GM23248 (cell line): Measurements from ENCODE around the gene KCND3. TPM values are rescaled to one million over a fixed set of nuclear protein-coding genes. Genes with fewer than 3 reads are reported as not detected.

ENCODE experiments used
- DNase-seq: peaks from one replicate; pipeline ENCODE4 v3.0.0-alpha.2; 2015
- H2AFZ ChIP-seq: fragments of 200-600 bp; sonication (generic); 2 replicates; pipeline ENCODE4 v1.6.1; 2016; ENCODE audit warnings: antibody characterized with exemption
- H3F3A ChIP-seq: fragments of 200-600 bp; sonication (generic); 2 replicates; pipeline ENCODE4 v1.6.1; 2016; ENCODE audit warnings: mild to moderate bottlenecking, antibody characterized with exemption, mixed run types; ENCODE audit not compliant: insufficient read depth
- H3K27ac ChIP-seq: fragments of 200-600 bp; sonication (generic); 2 replicates; pipeline ENCODE4 v1.5.1; 2016; ENCODE audit warnings: mild to moderate bottlenecking
- H3K27me3 ChIP-seq: fragments of 200-600 bp; sonication (generic); replicated peaks from 2 replicates; pipeline ENCODE4 v1.6.1; 2016; ENCODE audit warnings: mild to moderate bottlenecking; ENCODE audit not compliant: insufficient read depth
- H3K36me3 ChIP-seq: fragments of 200-600 bp; sonication (generic); 2 replicates; pipeline ENCODE4 v1.6.1; 2016; ENCODE audit warnings: low read depth, mild to moderate bottlenecking
- H3K4me1 ChIP-seq: fragments of 200-600 bp; sonication (generic); 2 replicates; pipeline ENCODE4 v1.6.1; 2016; ENCODE audit warnings: mild to moderate bottlenecking; ENCODE audit not compliant: insufficient read depth
- H3K4me2 ChIP-seq: fragments of 200-600 bp; sonication (generic); one replicate; pipeline ENCODE4 v1.6.1; 2016; ENCODE audit warnings: mild to moderate bottlenecking; ENCODE audit not compliant: unreplicated experiment
- H3K4me3 ChIP-seq: fragments of 200-600 bp; sonication (generic); 2 replicates; pipeline ENCODE4 v1.5.1; 2016; ENCODE audit warnings: mild to moderate bottlenecking
- H3K79me2 ChIP-seq: fragments of 200-600 bp; sonication (generic); 2 replicates; pipeline ENCODE4 v1.6.1; 2016; ENCODE audit warnings: mild to moderate bottlenecking; ENCODE audit not compliant: insufficient read depth
- H3K9ac ChIP-seq: fragments of 200-600 bp; sonication (generic); 2 replicates; pipeline ENCODE4 v1.6.1; 2016; ENCODE audit warnings: mild to moderate bottlenecking
- H3K9me2 ChIP-seq: fragments of 200-600 bp; sonication (generic); 2 replicates; pipeline ENCODE4 v1.6.1; 2016; ENCODE audit warnings: mixed run types, mild to moderate bottlenecking, moderate library complexity; ENCODE audit not compliant: insufficient read depth
- H3K9me3 ChIP-seq: fragments of 200-600 bp; sonication (generic); one replicate; pipeline ENCODE4 v1.6.1; 2017; ENCODE audit warnings: low read depth
- H4K20me1 ChIP-seq: fragments of 200-600 bp; sonication (generic); 2 replicates; pipeline ENCODE4 v1.6.0; 2016; ENCODE audit not compliant: insufficient read depth
- EZH2 ChIP-seq: fragments of 200-600 bp; sonication (generic); IDR thresholded peaks from 2 replicates; pipeline ENCODE4 v1.6.1; 2018; ENCODE audit warnings: antibody characterized with exemption, mild to moderate bottlenecking; ENCODE audit not compliant: insufficient read depth, poor library complexity, severe bottlenecking
- EZH2phosphoT487 ChIP-seq: fragments of 200-600 bp; sonication (generic); IDR thresholded peaks from 2 replicates; pipeline ENCODE4 v1.6.1; 2018; ENCODE audit warnings: antibody characterized with exemption, moderate library complexity, mild to moderate bottlenecking, low read depth; ENCODE audit not compliant: insufficient read depth
- whole genome bisulfite sequencing, 2 experiments: methylation state at CpG; one replicate each; pipeline ENCODE4 v1.1.6; 2015 to 2017; ENCODE audit warnings: low lambda C conversion rate in 2 of 2, low coverage in 1 of 2; ENCODE audit errors: missing lambda C conversion rate in 2 of 2; 5-methylcytosine and 5-hydroxymethylcytosine counted together
- in situ Hi-C: fragments of 300-500 bp; cut with MboI; formaldehyde crosslinking; loops from 2 replicates; pipeline ENCODE4 v1.15.0; 2020
- polyA plus RNA-seq: library from polyadenylated mRNA; unstranded; fragments of >200 nt; fragmentation: Nextera tagmentation; extraction: Ambion mirVana; gene quantifications from 2 replicates; pipeline ENCODE4 v1.2.1, GENCODE V29; 2016
- total RNA-seq: library from RNA; depleted of rRNA; stranded (reverse); fragments of >200 nt; shearing (Covaris generic); gene quantifications from 2 replicates; pipeline ENCODE4 v1.2.3, GENCODE V29; 2014

KCND3 gene
- total and polyA plus RNA-seq, 2 experiments from 2014 or later: 0.08 to 0.22 TPM

DNA sequence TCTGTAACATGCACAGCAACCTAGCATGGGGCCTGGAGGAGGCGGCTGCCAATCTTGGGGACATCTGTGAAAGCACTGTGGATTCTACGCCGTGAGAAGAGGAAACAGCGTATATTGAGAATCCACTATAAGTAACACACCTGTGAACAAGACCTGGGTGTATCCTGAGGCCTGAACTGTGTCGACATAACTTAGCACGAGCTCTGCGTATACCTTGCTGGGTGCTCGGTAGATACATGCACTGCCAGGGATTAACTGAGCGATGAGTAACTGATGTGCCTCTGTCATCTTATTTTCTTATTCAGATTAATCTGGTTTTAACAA is 175.2 kb downstream of the KCND3 start:
- Histone ChIP-seq H3K79me2 (no peaks in the 10 kb centered on the region), H3K4me1 (no peaks in the 10 kb centered on the region), H3K4me2 (no peak overlapping the region), H3K27ac (no peak overlapping the region), H3K27me3 (peaks cover 3% of the 10 kb centered on the region; the same call in 1 of the 2 replicates), H3K9ac (no peak overlapping the region), H2AFZ (no peak overlapping the region), H3K9me3 (no peaks in the 10 kb centered on the region), H3F3A (no peaks in the 10 kb centered on the region), H4K20me1 (no peaks in the 10 kb centered on the region), H3K9me2 (no peaks in the 10 kb centered on the region), H3K4me3 (no peak overlapping the region), H3K36me3 (no peaks in the 10 kb centered on the region)
- in situ Hi-C loops: no loop called here
- 81 to 82% methylated on average over 9 of the region's 9 CpGs for WGBS, 2 experiments
- DNase-seq: no peak
- TF ChIP-seq EZH2: no peak
- no peak for TF ChIP-seq EZH2phosphoT487

- Histone ChIP-seq H3K4me1 (no peaks in the 10 kb centered on the region), H3F3A (no peaks in the 10 kb centered on the region), H3K79me2 (no peaks in the 10 kb centered on the region), H4K20me1 (no peaks in the 10 kb centered on the region), H3K9me2 (no peaks in the 10 kb centered on the region), H3K4me2 (no peak overlapping the region), H3K27me3 (peaks cover 3% of the 10 kb centered on the region; the same call in 1 of the 2 replicates), H3K9me3 (no peaks in the 10 kb centered on the region), H2AFZ (no peak overlapping the region), H3K9ac (no peak overlapping the region), H3K4me3 (no peak overlapping the region), H3K27ac (no peak overlapping the region), H3K36me3 (no peaks in the 10 kb centered on the region)
- WGBS, 2 experiments: 48 to 53% methylated on average over 16 of the region's 16 CpGs
- TF ChIP-seq EZH2phosphoT487 (no peak), EZH2 (no peak)
- DNase-seq: no peak
- in situ Hi-C loops: no loop called here
Observed at GRCh38 chr1:111813440-111814304, 175.8 kb downstream of the KCND3 start.

DNA sequence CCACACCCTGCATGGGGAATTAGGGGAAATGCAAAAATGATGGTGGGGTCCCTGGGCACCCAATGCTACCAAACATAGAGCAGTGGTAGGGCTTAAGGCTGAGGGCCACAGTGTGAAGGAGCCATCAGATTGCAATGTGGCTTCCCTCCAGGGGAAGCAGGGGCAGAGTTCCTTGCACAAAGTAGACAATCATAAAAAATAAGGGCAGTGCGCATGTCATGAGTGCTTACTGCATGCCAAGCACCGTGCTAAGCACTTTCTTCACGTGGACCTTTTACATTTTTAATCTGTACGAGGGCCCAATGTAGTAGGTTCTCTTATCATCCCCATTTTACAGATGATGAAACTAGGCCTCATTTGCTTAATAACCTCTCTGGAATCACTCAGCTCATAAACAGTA is 177.2 kb downstream of the KCND3 start:
- Histone ChIP-seq H3K4me1 (no peaks in the 10 kb centered on the region), H3K9ac (no peak overlapping the region), H3K9me3 (no peaks in the 10 kb centered on the region), H3K27me3 (peaks cover 5% of the 10 kb centered on the region; the same call in 1 of the 2 replicates), H3K27ac (no peak overlapping the region), H3K4me3 (no peak overlapping the region), H3K36me3 (no peaks in the 10 kb centered on the region), H4K20me1 (no peaks in the 10 kb centered on the region), H3F3A (no peaks in the 10 kb centered on the region), H3K9me2 (no peaks in the 10 kb centered on the region), H2AFZ (no peak overlapping the region), H3K79me2 (no peaks in the 10 kb centered on the region), H3K4me2 (no peak overlapping the region)
- WGBS, 2 experiments: 52% methylated on average over 4 of the region's 4 CpGs
- DNase-seq: no peak
- in situ Hi-C loops: no loop called here
- TF ChIP-seq EZH2phosphoT487: no peak
- no peak for TF ChIP-seq EZH2

DNA sequence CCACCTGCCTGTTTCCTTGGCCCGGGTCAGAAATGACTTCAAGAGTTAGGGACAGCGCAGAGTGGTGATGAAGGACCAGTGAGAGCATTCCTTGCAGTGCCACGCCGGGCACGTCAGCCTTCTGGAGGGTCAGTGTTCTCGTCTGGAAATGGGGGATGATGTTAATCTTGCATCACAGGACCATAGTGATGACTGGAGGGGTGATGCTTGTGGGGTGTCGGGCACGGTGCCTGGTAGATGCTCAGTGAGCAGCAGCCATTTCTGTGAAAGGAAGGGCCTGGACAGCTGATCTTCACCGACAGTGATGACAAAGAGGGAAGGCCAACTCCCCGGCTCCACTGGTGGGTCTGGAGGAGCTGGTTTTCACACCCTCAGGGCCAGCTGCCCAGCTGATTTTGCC is 177.6 kb downstream of the KCND3 start:
- no peaks in the 10 kb centered on the region for H3K9me2 ChIP-seq
- no peak overlapping the region for H3K4me3 ChIP-seq
- H2AFZ ChIP-seq: no peak overlapping the region
- TF ChIP-seq EZH2 (no peak), EZH2phosphoT487 (no peak)
- no peaks in the 10 kb centered on the region for H3K4me1 ChIP-seq
- peaks cover 9% of the 10 kb centered on the region; the same call in 1 of the 2 replicates for H3K27me3 ChIP-seq
- H3K9me3 ChIP-seq: no peaks in the 10 kb centered on the region
- 62 to 71% methylated on average over 10 of the region's 10 CpGs for WGBS, 2 experiments
- H4K20me1 ChIP-seq: no peaks in the 10 kb centered on the region
- H3K36me3 ChIP-seq: no peaks in the 10 kb centered on the region
- DNase-seq: no peak
- no peaks in the 10 kb centered on the region for H3K79me2 ChIP-seq
- H3K27ac ChIP-seq: no peak overlapping the region
- no peaks in the 10 kb centered on the region for H3F3A ChIP-seq
- in situ Hi-C loops: no loop called here
- no peak overlapping the region for H3K9ac ChIP-seq
- no peak overlapping the region for H3K4me2 ChIP-seq
